ENCODE measurements around the gene BPTF.

GRCh38 chr17:67868176-67868575 lies 42.9 kb downstream of the BPTF start:
- TF ChIP-seq POLR2A (IDR thresholded peaks at IDR 0.05) (no peak), CTCF (IDR thresholded peaks at IDR 0.05) (no peak)
